Ascending aorta (tissue), 2 donors: ENCODE results near the gene CHTOP. TPM values are rescaled to one million over a fixed set of nuclear protein-coding genes. Genes with fewer than 3 reads are reported as not detected.

ENCODE experiments used
- DNase-seq, 2 donors: peaks; one replicate each; pipeline ENCODE4 v3.0.0-alpha.2; 2019; ENCODE audit warnings: low spot score in 2 of 2
- H3K27ac ChIP-seq, 2 donors: fragments of 200-600 bp; sonication (generic); one replicate each; pipeline ENCODE4 v1.5.1; 2016 to 2017; ENCODE audit warnings: mild to moderate bottlenecking in 1 of 2
- H3K27me3 ChIP-seq: fragments of 200-600 bp; sonication (generic); one replicate; pipeline ENCODE4 v1.5.1; 2017
- H3K36me3 ChIP-seq, 2 donors: fragments of 200-600 bp; sonication (generic); one replicate each; pipeline ENCODE4 v1.5.1; 2016
- H3K4me1 ChIP-seq, 2 donors: fragments of 200-600 bp; sonication (generic); one replicate each; pipeline ENCODE4 v1.5.1; 2016 to 2017; ENCODE audit warnings: mild to moderate bottlenecking in 1 of 2
- H3K4me3 ChIP-seq, 2 donors: fragments of 200-600 bp; sonication (generic); one replicate each; pipeline ENCODE4 v1.5.1; 2016 to 2017; ENCODE audit warnings: mild to moderate bottlenecking in 1 of 2
- H3K9me3 ChIP-seq, 2 donors: fragments of 200-600 bp; sonication (generic); one replicate each; pipeline ENCODE4 v1.5.1; 2016
- CTCF ChIP-seq, 3 experiments: fragments of 200-600 bp in 2 of 3; fragments of 450-650 bp in 1 of 3; sonication (generic) in 2 of 3; IDR thresholded peaks; one replicate each; pipeline ENCODE4 v1.5.1; 2016 to 2019; ENCODE audit warnings: antibody characterized with exemption in 3 of 3, mild to moderate bottlenecking in 1 of 3, moderate library complexity in 1 of 3
- intact Hi-C: fragments of 100-400 bp; cut with DNase I; formaldehyde crosslinking; loops from one replicate; pipeline ENCODE4 v1.15.1; 2023
- total RNA-seq: library from RNA; depleted of rRNA; stranded (reverse); fragments of >200 nt; gene quantifications from one replicate; pipeline ENCODE4 v1.1.0, GENCODE V29; 2016

The CHTOP gene
- total RNA-seq, 1 donor from 2014 or later: 58.9 TPM

GRCh38 chr1:153592748-153593147 is 41.1 kb upstream of the CHTOP start:
- Histone ChIP-seq H3K9me3 (no peaks in the 10 kb centered on the region), H3K27me3 (no peaks in the 10 kb centered on the region), H3K27ac (no peak overlapping the region), H3K36me3 (no peaks in the 10 kb centered on the region), H3K4me3 (no peak overlapping the region), H3K4me1 (no peaks in the 10 kb centered on the region)
- no peak for TF ChIP-seq CTCF (IDR thresholded peaks at IDR 0.05)
- intact Hi-C loops: no loop called here
- no peak for DNase-seq

- Histone ChIP-seq H3K27me3 (no peaks in the 10 kb centered on the region), H3K36me3 (no peaks in the 10 kb centered on the region), H3K4me3 (no peak overlapping the region), H3K27ac (no peak overlapping the region), H3K9me3 (no peaks in the 10 kb centered on the region), H3K4me1 (no peaks in the 10 kb centered on the region)
- intact Hi-C loops: no loop called here
- no peak for TF ChIP-seq CTCF (IDR thresholded peaks at IDR 0.05)
- DNase-seq: no peak
These were observed 36.7 kb upstream of the CHTOP start for GRCh38 chr1:153597206-153597605.

GRCh38 chr1:153598309-153599172 is 35.3 kb upstream of the CHTOP start:
- Histone ChIP-seq H3K4me1 (no peaks in the 10 kb centered on the region), H3K27ac (no peak overlapping the region), H3K36me3 (no peaks in the 10 kb centered on the region), H3K9me3 (no peaks in the 10 kb centered on the region), H3K27me3 (no peaks in the 10 kb centered on the region), H3K4me3 (no peak overlapping the region)
- intact Hi-C loops: no loop called here
- DNase-seq: no peak
- no peak for TF ChIP-seq CTCF (IDR thresholded peaks at IDR 0.05)

GRCh38 chr1:153599847-153600246 is 34.0 kb upstream of the CHTOP start:
- H3K36me3 ChIP-seq: no peaks in the 10 kb centered on the region
- no peak overlapping the region for H3K4me3 ChIP-seq
- H3K4me1 ChIP-seq: no peaks in the 10 kb centered on the region
- intact Hi-C loops: no loop called here
- no peak for TF ChIP-seq CTCF (IDR thresholded peaks at IDR 0.05)
- no peaks in the 10 kb centered on the region for H3K9me3 ChIP-seq
- no peak overlapping the region for H3K27ac ChIP-seq
- H3K27me3 ChIP-seq: no peaks in the 10 kb centered on the region
- DNase-seq: no peak

GRCh38 chr1:153602749-153603148 is 31.1 kb upstream of the CHTOP start:
- Histone ChIP-seq H3K9me3 (no peaks in the 10 kb centered on the region), H3K4me1 (peaks cover 0 to 4% of the 10 kb centered on the region in 2 donors), H3K27me3 (no peaks in the 10 kb centered on the region), H3K27ac (no peak overlapping the region), H3K36me3 (peaks cover 13 to 25% of the 10 kb centered on the region in 2 donors), H3K4me3 (no peak overlapping the region)
- TF ChIP-seq CTCF (IDR thresholded peaks at IDR 0.05): no peak
- DNase-seq: no peak
- intact Hi-C loops: no loop called here
